ENCODE data around the gene DYNC2H1.

DYNC2H1 gene

GRCh38 chr11:103480421-103480820, 371.2 kb downstream of the DYNC2H1 start:
- no peak overlapping the region for H3K4me3 ChIP-seq (ENCODE audit: insufficient read depth, low read depth, low read length)
- H3K27me3 ChIP-seq (ENCODE audit: control insufficient read depth, insufficient read depth, low read length, poor library complexity, severe bottlenecking), result no peaks in the 10 kb centered on the region
- no peaks in the 10 kb centered on the region for H3K9me3 ChIP-seq (ENCODE audit: control insufficient read depth, low read length)
- H3K4me1 ChIP-seq (ENCODE audit: control insufficient read depth, insufficient read depth, low read length), result no peaks in the 10 kb centered on the region
- no peaks in the 10 kb centered on the region for H3K36me3 ChIP-seq (ENCODE audit: control insufficient read depth, insufficient read depth, low read length)
- 84% methylated on average over 4 of the region's 4 CpGs; no CpG with 5 or more reads in 1 of the 2 experiments for WGBS, 2 experiments
- H3K27ac ChIP-seq (ENCODE audit: insufficient read depth, low read depth, low read length, poor library complexity, severe bottlenecking), result no peak overlapping the region

- no peaks in the 10 kb centered on the region for H3K36me3 ChIP-seq (ENCODE audit: control insufficient read depth, insufficient read depth, low read length)
- H3K27me3 ChIP-seq (ENCODE audit: control insufficient read depth, insufficient read depth, low read length, poor library complexity, severe bottlenecking), result no peaks in the 10 kb centered on the region
- no peaks in the 10 kb centered on the region for H3K4me1 ChIP-seq (ENCODE audit: control insufficient read depth, insufficient read depth, low read length)
- H3K9me3 ChIP-seq (ENCODE audit: control insufficient read depth, low read length), result no peaks in the 10 kb centered on the region
- H3K4me3 ChIP-seq (ENCODE audit: insufficient read depth, low read depth, low read length), result no peak overlapping the region
- no peak overlapping the region for H3K27ac ChIP-seq (ENCODE audit: insufficient read depth, low read depth, low read length, poor library complexity, severe bottlenecking)
Observed at GRCh38 chr11:103483996-103484395, 374.8 kb downstream of the DYNC2H1 start.

- Histone ChIP-seq H3K27ac (ENCODE audit: insufficient read depth, low read depth, low read length, poor library complexity, severe bottlenecking) (no peak overlapping the region), H3K4me1 (ENCODE audit: control insufficient read depth, insufficient read depth, low read length) (no peaks in the 10 kb centered on the region), H3K4me3 (ENCODE audit: insufficient read depth, low read depth, low read length) (no peak overlapping the region), H3K9me3 (ENCODE audit: control insufficient read depth, low read length) (no peaks in the 10 kb centered on the region), H3K27me3 (ENCODE audit: control insufficient read depth, insufficient read depth, low read length, poor library complexity, severe bottlenecking) (no peaks in the 10 kb centered on the region), H3K36me3 (ENCODE audit: control insufficient read depth, insufficient read depth, low read length) (no peaks in the 10 kb centered on the region)
- 91 to 98% methylated on average over 3 of the region's 3 CpGs for WGBS, 2 experiments
Observed at GRCh38 chr11:103484545-103484944, 375.3 kb downstream of the DYNC2H1 start.

GRCh38 chr11:103486604-103487003, 377.4 kb downstream of the DYNC2H1 start:
- H3K4me1 ChIP-seq (ENCODE audit: control insufficient read depth, insufficient read depth, low read length), result no peaks in the 10 kb centered on the region
- 98 to 100% methylated on average over 1 to 5 of the region's 5 CpGs for WGBS, 2 experiments
- H3K4me3 ChIP-seq (ENCODE audit: insufficient read depth, low read depth, low read length), result no peak overlapping the region
- H3K9me3 ChIP-seq (ENCODE audit: control insufficient read depth, low read length), result no peaks in the 10 kb centered on the region
- no peaks in the 10 kb centered on the region for H3K27me3 ChIP-seq (ENCODE audit: control insufficient read depth, insufficient read depth, low read length, poor library complexity, severe bottlenecking)
- H3K36me3 ChIP-seq (ENCODE audit: control insufficient read depth, insufficient read depth, low read length), result no peaks in the 10 kb centered on the region
- no peak overlapping the region for H3K27ac ChIP-seq (ENCODE audit: insufficient read depth, low read depth, low read length, poor library complexity, severe bottlenecking)

- H3K27ac ChIP-seq (ENCODE audit: insufficient read depth, low read depth, low read length, poor library complexity, severe bottlenecking), result no peak overlapping the region
- H3K9me3 ChIP-seq (ENCODE audit: control insufficient read depth, low read length), result no peaks in the 10 kb centered on the region
- H3K27me3 ChIP-seq (ENCODE audit: control insufficient read depth, insufficient read depth, low read length, poor library complexity, severe bottlenecking), result no peaks in the 10 kb centered on the region
- no peaks in the 10 kb centered on the region for H3K4me1 ChIP-seq (ENCODE audit: control insufficient read depth, insufficient read depth, low read length)
- WGBS, 2 experiments, result 81 to 95% methylated on average over 2 to 4 of the region's 4 CpGs
- no peak overlapping the region for H3K4me3 ChIP-seq (ENCODE audit: insufficient read depth, low read depth, low read length)
- H3K36me3 ChIP-seq (ENCODE audit: control insufficient read depth, insufficient read depth, low read length), result no peaks in the 10 kb centered on the region
Observed at GRCh38 chr11:103487113-103487512, 377.9 kb downstream of the DYNC2H1 start.

GRCh38 chr11:103488031-103488461, 378.8 kb downstream of the DYNC2H1 start:
- Histone ChIP-seq H3K27me3 (ENCODE audit: control insufficient read depth, insufficient read depth, low read length, poor library complexity, severe bottlenecking) (no peaks in the 10 kb centered on the region), H3K4me3 (ENCODE audit: insufficient read depth, low read depth, low read length) (no peak overlapping the region), H3K27ac (ENCODE audit: insufficient read depth, low read depth, low read length, poor library complexity, severe bottlenecking) (no peak overlapping the region), H3K9me3 (ENCODE audit: control insufficient read depth, low read length) (no peaks in the 10 kb centered on the region), H3K36me3 (ENCODE audit: control insufficient read depth, insufficient read depth, low read length) (no peaks in the 10 kb centered on the region), H3K4me1 (ENCODE audit: control insufficient read depth, insufficient read depth, low read length) (no peaks in the 10 kb centered on the region)

- H3K27me3 ChIP-seq (ENCODE audit: control insufficient read depth, insufficient read depth, low read length, poor library complexity, severe bottlenecking), result no peaks in the 10 kb centered on the region
- 96 to 97% methylated on average over 2 of the region's 2 CpGs for WGBS, 2 experiments
Observed at GRCh38 chr11:103488579-103488978, 379.4 kb downstream of the DYNC2H1 start.

GRCh38 chr11:103491777-103492176, 382.6 kb downstream of the DYNC2H1 start:
- no peak overlapping the region for H3K4me3 ChIP-seq (ENCODE audit: insufficient read depth, low read depth, low read length)
- H3K27me3 ChIP-seq (ENCODE audit: control insufficient read depth, insufficient read depth, low read length, poor library complexity, severe bottlenecking), result no peaks in the 10 kb centered on the region
- H3K27ac ChIP-seq (ENCODE audit: insufficient read depth, low read depth, low read length, poor library complexity, severe bottlenecking), result no peak overlapping the region
- no peaks in the 10 kb centered on the region for H3K9me3 ChIP-seq (ENCODE audit: control insufficient read depth, low read length)
- H3K4me1 ChIP-seq (ENCODE audit: control insufficient read depth, insufficient read depth, low read length), result no peaks in the 10 kb centered on the region
- WGBS, 2 experiments, result 59 to 72% methylated on average over 2 of the region's 2 CpGs
- no peaks in the 10 kb centered on the region for H3K36me3 ChIP-seq (ENCODE audit: control insufficient read depth, insufficient read depth, low read length)

More at GRCh38 chr11:103488579-103488978, 379.4 kb downstream of the DYNC2H1 start:
- Histone ChIP-seq H3K27ac (ENCODE audit: insufficient read depth, low read depth, low read length, poor library complexity, severe bottlenecking) (no peak overlapping the region), H3K4me1 (ENCODE audit: control insufficient read depth, insufficient read depth, low read length) (no peaks in the 10 kb centered on the region), H3K9me3 (ENCODE audit: control insufficient read depth, low read length) (no peaks in the 10 kb centered on the region), H3K36me3 (ENCODE audit: control insufficient read depth, insufficient read depth, low read length) (no peaks in the 10 kb centered on the region), H3K4me3 (ENCODE audit: insufficient read depth, low read depth, low read length) (no peak overlapping the region)

GRCh38 chr11:103494491-103494890, 385.3 kb downstream of the DYNC2H1 start:
- Histone ChIP-seq H3K9me3 (ENCODE audit: control insufficient read depth, low read length) (no peaks in the 10 kb centered on the region), H3K4me1 (ENCODE audit: control insufficient read depth, insufficient read depth, low read length) (no peaks in the 10 kb centered on the region), H3K4me3 (ENCODE audit: insufficient read depth, low read depth, low read length) (no peak overlapping the region), H3K27me3 (ENCODE audit: control insufficient read depth, insufficient read depth, low read length, poor library complexity, severe bottlenecking) (no peaks in the 10 kb centered on the region), H3K27ac (ENCODE audit: insufficient read depth, low read depth, low read length, poor library complexity, severe bottlenecking) (no peak overlapping the region), H3K36me3 (ENCODE audit: control insufficient read depth, insufficient read depth, low read length) (no peaks in the 10 kb centered on the region)
- WGBS, 2 experiments, result 97 to 100% methylated on average over 1 of the region's 1 CpG

GRCh38 chr11:103497268-103497667, 388.0 kb downstream of the DYNC2H1 start:
- no peaks in the 10 kb centered on the region for H3K36me3 ChIP-seq (ENCODE audit: control insufficient read depth, insufficient read depth, low read length)
- H3K9me3 ChIP-seq (ENCODE audit: control insufficient read depth, low read length), result no peaks in the 10 kb centered on the region
- H3K4me1 ChIP-seq (ENCODE audit: control insufficient read depth, insufficient read depth, low read length), result no peaks in the 10 kb centered on the region
- H3K27me3 ChIP-seq (ENCODE audit: control insufficient read depth, insufficient read depth, low read length, poor library complexity, severe bottlenecking), result no peaks in the 10 kb centered on the region
- WGBS, 2 experiments, result 89 to 96% methylated on average over 1 of the region's 1 CpG
- no peak overlapping the region for H3K4me3 ChIP-seq (ENCODE audit: insufficient read depth, low read depth, low read length)
- H3K27ac ChIP-seq (ENCODE audit: insufficient read depth, low read depth, low read length, poor library complexity, severe bottlenecking), result no peak overlapping the region

GRCh38 chr11:103499710-103500340, 390.6 kb downstream of the DYNC2H1 start:
- no peaks in the 10 kb centered on the region for H3K9me3 ChIP-seq (ENCODE audit: control insufficient read depth, low read length)
- no peak overlapping the region for H3K4me3 ChIP-seq (ENCODE audit: insufficient read depth, low read depth, low read length)
- H3K27me3 ChIP-seq (ENCODE audit: control insufficient read depth, insufficient read depth, low read length, poor library complexity, severe bottlenecking), result no peaks in the 10 kb centered on the region
- no peaks in the 10 kb centered on the region for H3K36me3 ChIP-seq (ENCODE audit: control insufficient read depth, insufficient read depth, low read length)
- H3K27ac ChIP-seq (ENCODE audit: insufficient read depth, low read depth, low read length, poor library complexity, severe bottlenecking), result no peak overlapping the region
- no peaks in the 10 kb centered on the region for H3K4me1 ChIP-seq (ENCODE audit: control insufficient read depth, insufficient read depth, low read length)
- 100% methylated on average over 1 of the region's 3 CpGs; no CpG with 5 or more reads in 1 of the 2 experiments for WGBS, 2 experiments

All from ectodermal cell (in vitro differentiated cells).